HG03565 (cell line): ENCODE measurements around the gene KRABD2.
"Not testable (repeated sequence)": the region's sequence is repeated elsewhere in the genome, so short reads cannot be mapped to it uniquely, and the experiment has no call there.

Source experiments
- ATAC-seq: cut with Tn5 transposase; IDR thresholded peaks from one replicate; pipeline ENCODE4 v1.9.1; 2021; ENCODE audit warnings: mild to moderate bottlenecking, moderate library complexity; ENCODE audit not compliant: unreplicated experiment

KRABD2 gene

DNA sequence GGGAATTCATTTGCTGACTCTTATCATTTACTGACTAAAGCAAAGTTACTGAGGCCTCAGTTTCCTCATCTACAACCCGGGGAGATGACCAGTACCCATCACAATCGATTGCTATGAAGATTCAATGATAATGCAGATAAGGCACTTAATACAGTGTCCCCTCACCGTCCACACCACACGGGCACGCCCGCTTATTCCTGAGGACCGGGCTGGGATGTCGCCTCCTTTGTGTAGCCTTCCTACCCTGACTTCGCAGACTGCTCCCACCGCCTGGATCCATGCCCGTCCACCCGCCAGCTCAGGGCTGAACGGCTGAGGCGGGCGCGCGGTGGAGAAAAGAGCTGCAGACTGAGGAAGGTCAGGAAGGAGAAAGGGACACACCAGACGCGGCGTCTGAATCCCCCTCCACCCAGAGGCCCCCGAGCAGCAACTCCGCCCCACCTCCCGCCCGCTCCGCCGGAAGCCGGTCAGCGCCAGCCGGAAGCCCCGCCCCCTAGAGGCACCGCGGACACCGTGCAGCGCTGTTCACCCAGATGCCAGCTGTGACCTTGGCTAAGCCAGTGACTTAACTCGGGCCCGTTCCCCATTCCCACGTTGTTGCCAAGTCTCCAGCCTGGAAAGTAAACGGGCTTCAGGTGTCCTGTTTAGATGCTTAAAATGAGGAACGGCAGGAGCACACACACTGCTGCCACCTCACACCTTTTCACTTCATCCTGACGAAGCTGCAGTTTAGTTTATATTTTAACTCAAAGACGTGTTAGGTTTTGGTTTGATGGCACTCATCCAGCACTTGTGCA is at the start of gene KRABD2:
KRABD2 (minus strand) TSS at position 434 of the 797 bp plus-strand sequence.
- peak; percentile 65 for ATAC-seq

DNA sequence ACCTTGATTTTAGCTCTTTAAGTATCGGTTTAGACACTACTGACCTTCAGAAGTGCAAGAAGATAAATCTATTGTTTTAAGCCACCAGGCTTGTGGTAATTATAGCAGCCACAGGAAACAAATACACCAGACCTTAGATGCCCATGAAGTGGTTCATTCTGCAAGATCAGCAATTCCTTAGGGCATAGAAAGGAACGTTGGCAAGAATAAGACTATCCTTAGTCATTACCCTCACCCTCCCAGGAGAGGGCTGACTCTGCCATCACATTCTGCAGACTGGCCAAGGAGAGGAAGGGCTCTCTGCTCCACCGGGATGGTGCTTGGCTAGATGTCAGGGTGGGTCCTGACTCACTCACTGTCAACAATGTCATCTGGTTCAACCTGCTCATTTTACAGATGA is 45.1 kb upstream of the KRABD2 start:
- ATAC-seq, result no peak

DNA sequence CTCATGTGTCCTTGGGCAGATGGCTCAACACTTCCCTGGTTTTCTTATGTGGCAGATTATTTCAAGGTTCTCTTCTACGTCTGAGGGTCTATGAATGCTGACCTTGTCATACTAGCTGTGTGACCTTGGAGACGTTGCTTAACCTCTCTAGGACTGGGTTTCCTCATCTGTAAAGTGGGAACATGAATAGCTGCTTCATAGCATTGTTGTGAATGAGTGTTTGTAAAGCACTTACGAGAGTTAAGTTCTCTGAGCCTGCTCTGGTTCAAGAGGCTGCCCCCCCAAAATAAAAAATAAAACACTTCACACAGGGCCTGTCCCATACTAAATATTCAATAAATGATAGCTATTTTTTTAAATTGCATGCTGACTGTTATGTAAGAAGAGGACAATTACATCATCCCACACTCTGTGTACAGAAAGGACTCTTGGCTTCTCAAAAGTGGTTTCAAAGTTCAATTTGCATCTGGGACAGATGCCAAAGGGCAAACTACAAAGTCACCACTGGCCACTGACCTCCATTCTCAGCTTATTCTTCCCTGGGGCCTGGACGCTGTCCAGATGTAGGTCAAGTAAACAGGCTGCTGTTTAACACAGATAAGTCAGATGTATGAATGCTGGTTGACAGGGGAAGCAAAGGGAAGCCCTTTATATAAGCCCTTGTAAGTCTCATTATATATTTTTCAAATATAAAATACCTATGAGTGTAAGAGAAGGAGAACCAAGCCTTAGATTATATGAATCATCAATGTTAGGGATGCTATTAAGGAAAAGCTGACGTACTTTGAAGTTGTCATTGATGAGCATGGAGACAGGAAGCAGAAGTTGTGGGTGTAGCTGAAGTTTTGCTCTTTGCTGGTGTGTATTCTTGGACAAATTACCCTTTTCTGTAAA is 43.8 kb upstream of the KRABD2 start:
- no peak for ATAC-seq

DNA sequence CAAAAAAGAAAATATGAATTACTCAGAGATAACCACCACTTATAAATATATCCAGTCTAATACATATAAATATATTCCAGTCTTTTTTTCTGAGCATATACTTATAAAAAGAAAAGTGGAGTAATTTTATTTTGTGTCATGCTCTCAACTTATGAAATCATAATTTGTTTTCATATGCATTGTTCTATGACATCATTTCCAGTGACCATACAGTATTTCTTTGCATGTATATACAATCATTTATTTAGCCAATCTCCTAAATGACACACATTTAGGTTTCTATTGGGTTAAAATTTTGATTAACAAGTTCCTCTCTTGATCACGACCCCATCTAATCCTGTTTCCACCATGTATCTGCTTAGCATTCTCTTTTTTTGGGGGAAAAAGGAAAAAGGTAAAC is 42.8 kb upstream of the KRABD2 start:
- ATAC-seq, result no peak

DNA sequence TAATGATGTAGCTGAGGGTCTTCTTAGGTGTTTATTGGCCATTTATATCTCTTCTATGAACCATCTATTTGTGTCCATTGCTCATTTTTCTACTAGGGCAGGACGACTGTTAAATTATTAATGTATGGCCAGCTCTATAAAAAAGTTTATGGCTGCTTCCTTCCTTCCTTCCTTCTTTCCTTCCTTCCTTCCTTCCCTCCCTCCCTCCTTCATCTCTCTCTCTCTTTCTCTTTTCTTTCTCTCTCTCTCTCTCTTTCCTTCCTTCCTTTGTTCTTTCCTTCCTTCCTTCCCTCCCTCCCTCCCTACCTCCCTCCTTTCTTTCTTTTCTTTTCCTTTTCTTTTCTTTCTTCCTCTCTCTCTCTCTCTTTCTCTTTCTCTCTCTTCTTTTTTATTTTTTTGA is 42.0 kb upstream of the KRABD2 start:
- ATAC-seq, result no peak

DNA sequence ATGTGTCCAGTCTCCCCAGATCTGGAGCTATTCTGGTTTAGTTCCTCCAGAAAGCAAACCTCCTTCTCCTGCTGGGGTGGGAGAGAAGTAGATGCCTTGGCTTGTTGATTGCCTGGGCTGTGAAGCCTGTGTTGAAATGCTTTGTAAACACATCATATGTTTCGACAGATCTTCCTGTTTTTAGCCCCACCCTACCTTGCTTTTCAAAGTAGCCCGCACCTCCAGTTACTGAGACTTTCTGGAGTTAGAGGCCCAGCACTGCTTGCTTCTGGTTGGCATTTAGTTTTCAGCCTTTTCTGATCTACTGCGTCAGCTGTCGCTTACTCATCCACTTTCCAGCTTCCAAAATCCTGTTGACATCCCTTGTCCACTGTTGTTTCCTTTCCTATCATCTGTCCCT is 41.3 kb upstream of the KRABD2 start:
- no peak for ATAC-seq

DNA sequence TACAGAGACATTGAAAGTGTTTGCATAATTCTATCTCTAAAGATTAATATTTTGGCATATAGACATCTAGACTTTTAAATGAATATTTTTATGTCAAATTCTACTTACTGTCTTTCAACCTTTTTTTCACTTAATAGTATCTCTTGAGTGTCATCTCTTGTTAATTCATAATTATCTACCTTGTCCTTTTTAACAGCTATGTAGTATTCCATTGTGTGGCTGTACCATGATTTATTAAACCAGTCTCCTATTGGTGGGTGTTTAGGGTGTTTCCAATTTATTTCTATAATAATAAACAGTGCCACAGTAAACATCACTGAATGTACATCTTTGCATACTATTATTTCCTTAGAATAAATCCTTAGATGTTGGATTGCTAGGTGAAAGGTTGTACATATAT is 37.4 kb upstream of the KRABD2 start:
- no peak for ATAC-seq

DNA sequence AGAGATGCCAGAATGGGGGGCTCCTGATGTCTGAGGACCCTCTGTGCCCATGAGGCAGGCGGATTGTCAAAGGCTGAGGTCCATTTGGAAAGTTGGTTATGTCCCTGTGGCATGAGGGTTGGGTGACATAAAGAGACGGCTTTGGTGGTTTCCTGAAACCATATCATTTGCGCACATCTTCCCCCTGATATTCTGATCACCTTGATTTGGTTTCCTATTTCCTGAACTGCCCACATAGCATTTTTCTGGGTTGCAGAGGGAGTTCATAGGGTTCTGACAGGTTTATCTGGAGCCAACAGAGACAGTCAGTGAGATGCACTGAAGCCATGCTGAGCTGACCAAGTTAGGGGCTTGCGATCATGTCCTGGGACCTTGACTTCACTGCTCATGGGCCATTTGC is 36.8 kb upstream of the KRABD2 start:
- no peak for ATAC-seq

DNA sequence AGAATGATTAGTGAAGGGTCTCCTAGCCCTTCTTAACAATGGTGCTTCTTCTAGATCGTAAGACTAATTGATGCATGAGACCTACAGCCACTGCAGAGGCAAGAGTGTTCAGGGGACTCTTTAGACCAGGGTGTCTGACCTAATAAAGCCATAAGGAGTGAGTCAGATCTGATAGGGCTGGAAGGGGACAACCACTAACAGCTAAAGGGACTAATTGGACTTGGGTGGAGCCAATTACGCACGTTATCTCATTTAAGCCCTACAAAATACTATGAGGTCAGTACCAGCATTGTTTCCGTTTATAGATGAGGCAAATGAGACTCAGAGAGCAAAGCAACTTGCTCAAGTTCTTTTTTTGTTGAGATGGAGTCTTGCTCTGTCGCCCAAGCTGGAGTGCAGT is 35.6 kb upstream of the KRABD2 start:
- ATAC-seq, result no peak

DNA sequence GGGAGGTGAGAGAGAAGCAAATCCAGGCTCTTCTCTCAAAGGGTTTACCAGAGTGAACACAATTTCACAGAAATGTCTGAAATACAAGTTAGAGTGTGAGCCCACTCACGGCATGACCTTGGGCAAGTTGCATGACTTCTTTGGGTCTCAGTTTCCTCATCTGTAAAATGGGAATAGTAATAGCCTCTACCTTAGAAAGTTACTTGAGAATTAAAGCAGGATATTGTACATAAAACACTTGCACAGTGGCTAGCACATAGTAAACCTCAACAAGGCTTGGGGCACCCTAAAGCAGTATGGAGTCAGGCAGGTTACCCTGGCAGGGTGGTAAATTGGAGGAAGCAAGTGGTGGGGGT is 34.4 kb upstream of the KRABD2 start:
- ATAC-seq, result no peak

DNA sequence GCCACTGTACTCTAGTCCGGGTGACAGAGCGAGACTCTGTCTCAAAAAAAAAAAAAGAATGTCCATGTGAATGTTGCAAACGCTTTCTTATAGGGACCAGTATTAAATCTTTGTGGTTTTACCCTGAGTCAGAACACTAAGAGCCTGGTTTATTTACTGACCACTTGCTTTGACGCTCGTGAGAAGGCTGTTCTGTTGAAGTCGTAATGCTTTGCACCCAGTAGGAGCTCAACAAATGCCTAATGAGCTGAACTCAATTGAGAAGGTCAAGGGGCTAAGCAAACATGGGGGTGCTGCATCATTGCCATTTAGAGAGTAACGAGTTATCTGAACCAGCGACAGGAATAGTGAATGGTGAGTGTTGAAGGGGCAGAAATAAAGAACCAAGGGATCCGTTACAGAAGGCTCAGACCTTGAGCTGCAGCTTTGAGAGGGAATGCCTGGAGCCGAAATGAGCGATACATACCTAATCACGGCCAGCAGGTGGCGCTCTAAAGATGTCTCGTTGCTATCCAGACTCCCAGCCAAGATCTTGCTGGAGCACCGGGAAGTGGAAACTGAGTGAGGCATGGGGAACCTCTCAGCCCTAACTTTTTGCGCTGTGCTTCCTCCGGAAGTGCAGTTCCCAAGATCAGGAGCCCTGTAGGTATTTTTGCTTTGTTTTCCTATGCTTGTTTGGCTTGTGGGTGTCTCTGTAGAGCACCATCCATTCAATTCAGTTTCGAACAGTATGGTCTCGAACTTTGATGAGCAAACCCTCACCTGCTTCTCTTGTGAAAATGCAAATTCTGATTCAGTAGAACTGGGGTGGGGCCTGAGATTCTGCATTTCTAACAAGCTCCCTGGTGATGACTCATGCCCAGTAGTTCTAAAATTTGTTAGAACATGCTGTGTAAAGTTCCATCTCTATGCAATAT is 33.7 kb upstream of the KRABD2 start:
- no peak for ATAC-seq

DNA sequence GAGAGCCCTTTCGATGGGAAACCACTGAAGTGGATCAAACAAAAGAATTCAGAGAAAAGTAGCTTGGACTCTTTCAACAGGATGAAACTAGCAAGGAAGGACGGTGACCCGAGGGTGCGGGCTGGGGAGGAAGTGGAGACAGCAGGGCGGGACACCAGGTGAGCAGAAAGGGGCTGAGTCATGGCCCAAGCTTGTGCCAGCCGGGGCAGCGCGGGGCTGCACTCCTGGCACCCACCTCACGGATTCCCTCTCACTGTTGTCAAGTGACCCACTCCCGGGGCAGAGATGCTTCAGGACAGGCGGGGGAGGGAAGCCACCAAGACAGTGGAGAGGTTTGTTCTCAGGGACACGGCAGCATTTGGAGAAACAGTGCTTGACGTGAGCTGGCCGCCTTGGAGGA is 31.9 kb upstream of the KRABD2 start:
- no peak for ATAC-seq

DNA sequence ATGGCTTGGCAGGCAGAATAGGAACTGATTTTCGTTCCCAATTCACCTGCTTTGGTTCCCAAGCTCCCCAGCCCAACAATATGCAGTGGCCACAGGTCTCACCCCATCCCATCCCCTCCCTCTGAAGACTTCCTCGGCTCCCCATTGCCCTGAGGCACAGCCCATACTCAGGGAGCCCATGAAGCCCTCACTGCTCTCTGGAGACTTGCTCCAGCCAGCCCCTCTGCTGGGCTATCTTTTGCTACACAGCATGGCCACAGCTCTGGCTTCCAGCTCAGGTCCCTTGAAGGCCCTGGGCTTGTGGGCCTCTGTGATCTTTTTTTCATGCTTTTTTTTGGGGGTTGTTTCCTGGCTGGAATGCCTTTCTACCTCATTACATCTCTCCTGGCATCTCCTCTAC is 29.7 kb upstream of the KRABD2 start:
- ATAC-seq, result no peak

DNA sequence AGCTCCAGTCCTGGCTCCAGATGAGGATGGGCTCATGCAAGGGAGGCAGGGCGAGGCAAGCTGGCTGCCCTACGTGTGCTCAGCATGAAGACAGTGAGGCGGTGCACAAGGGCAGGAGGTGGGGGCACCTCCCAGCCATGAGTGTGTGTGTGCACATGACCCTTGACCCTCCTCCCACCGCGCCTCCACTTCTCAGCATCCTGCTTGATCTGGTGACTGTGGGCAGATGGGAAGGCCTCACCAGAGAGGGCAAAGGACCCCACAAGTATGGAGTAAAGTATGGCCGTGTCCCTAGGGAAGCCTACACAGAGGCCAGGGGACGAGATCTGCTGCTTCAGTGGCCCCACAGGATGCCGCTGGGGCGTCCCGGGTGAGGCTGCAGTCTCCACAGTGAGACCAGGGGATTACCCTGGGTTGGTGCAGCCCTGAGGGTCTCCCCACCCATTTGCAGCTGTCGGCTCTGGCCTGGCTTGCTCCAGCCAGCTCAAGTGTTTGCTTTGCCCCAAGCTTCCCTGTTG is 29.1 kb upstream of the KRABD2 start:
- ATAC-seq, result no peak

DNA sequence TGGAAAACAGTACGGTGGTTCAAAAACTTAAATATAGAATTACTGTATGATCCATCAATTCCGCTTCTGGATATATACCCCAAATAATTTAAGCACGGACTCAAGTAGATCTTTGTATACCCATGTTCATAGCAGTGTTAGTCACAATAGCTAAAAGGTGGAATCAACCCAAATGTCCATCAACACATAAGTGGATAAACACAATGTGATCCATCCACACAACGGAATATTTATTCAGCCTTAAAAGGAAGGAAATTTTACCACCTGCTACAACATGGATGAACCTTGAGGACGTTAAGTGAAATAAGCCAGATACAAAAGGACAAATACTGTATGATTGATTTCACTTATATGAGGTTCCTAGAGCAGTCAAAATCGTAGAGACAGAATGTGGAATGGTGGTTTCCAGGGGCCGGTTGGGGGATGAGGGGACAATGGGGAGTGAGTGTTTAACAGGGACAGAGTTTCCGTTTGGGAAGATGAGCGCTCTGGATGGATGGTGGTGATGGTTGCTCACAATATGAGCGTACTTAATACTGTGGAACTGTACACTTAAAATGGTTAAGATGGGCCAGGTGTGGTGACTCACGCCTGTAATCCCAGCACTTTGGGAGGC is 26.5 kb upstream of the KRABD2 start:
- ATAC-seq, result no peak

DNA sequence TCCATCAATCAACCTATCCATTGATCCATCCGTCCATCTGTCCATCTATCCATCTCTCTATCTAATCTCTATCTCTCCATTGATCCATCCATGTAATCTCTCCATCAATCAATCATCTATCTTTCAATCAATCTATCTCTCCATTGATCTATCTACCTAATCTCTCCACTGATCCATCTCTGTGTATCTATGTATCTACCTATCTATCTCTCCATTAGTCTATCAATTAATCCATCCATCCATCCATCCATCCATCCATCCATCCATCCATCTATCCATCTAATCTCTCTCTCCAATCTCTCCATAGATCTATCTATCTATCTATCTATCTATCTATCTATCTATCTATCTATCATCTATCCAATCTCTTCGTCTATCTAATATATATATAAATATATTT is 24.6 kb upstream of the KRABD2 start:
- no peak for ATAC-seq

DNA sequence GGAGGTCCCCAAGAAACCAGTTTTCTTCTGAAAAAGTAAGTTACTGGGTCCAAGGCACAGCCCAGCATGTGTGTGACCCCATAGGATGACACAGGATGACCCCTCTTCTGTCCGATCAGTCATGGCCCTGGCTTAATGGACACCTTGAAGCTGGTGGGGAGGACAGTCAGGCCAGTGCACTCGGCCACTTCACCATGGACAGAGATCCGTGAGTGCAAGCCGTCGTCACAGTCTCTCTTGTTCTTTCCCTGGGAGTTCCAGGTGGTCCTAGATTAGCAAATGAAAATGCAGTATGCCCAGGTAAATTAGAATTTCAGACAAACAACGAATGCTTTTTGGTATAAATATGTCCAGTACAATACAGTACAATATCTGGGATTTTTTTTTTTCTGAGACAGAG is 22.5 kb upstream of the KRABD2 start:
- no peak for ATAC-seq

DNA sequence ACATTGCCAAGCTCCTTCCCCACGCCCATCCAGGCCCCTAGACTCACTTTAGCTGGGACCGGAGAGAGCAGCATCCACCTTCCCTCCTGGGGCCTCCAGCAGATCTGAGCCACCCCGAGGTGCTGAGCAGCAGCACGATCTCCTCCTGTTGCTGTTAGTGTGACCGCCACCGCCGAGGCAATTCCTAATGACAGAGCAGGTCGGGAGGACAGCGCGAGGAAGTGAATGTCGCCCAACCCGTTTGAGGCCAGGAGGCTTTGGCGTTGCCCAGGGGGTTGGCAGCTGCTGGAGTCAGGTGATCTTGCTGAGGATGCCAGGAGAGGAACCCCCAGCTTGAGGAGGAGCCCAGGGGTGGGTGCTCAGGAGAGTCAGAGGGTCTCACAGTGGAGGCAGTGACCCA is 21.1 kb upstream of the KRABD2 start, which contains the start of gene RNF222:
RNF222 (minus strand) TSS at position 192 of the 400 bp plus-strand sequence. CDS start 4,366 bp downstream, outside the sequence.
- no peak for ATAC-seq

DNA sequence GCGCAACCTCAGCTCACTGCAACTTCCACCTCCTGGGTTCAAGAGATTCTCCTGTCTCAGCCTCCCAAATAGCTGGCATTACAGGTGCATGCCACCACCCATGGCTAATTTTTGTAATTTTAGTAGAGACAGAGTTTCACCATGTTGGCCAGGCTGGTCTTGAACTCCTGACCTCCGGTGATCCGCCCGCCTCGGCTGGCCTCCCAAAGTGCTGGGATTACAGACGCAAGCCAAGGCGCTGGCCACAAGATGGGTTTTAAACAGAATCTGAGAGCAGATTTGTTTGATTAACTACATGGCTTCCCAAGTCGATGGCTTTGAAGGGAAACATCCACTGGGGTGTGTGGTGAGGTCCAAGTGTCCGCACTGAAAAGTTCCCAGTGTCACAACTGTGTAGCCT is 18.0 kb upstream of the KRABD2 start:
- ATAC-seq, result not testable (repeated sequence)

DNA sequence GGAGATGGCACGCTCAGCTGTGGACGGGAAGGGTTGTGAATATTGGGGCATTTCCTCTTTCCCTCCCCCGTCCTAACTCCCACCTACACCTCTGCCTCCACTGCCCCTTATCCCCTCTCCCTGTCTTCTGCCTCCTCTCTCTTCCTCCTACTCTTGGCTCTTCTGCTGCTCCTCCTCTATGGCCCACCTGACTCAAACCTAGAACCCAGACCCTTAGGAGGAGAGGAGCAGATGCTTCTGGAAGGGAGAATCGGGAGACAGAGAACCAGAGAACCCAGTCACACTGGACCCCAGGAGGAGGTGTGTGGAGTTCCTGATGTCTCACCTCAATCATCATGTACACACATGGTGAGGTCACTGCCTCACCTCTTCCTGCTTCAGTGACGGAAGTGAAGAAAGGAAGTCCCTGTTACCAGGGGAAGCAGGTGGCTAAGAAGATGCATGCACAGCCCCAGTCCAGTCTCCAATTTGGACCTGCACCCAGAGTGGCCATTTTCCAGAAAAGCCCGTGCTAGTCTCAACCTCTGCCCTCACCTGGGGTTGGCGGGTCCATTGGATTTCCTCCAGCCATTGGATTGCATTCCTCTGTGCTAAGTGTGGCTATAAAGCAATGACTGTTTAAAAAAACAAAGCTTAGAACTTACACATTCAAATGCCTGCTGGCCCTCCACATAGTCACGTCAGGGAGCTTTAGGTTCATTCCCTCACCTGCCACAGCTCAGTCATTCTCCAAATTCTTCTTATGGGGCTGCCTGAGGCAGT is 17.1 kb upstream of the KRABD2 start:
- no peak for ATAC-seq
